Activated CD8-positive, alpha-beta T cell treated with anti-CD3 and anti-CD28 coated beads for 36 hours (primary cell): Measurements from ENCODE around the gene COLEC11. TPM values are rescaled to one million over a fixed set of nuclear protein-coding genes. Genes with fewer than 3 reads are reported as not detected.

ENCODE experiments used
- ATAC-seq: fragments of 200-7000 bp; cut with Tn5 transposase; one replicate; pipeline ENCODE4 v1.10.0; 2021; ENCODE audit warnings: mild to moderate bottlenecking, moderate library complexity
- CTCF ChIA-PET: fragments of 350-600 bp; sonication (Branson Sonifier 250); formaldehyde crosslinking; loops from one replicate; lab custom pipeline; 2021; ENCODE audit warnings: antibody characterized with exemption; lab: Charles Lee
- POLR2A ChIA-PET: fragments of 350-600 bp; sonication (Branson Sonifier 250); formaldehyde crosslinking; loops from one replicate; lab custom pipeline; 2021; ENCODE audit warnings: antibody characterized with exemption; lab: Charles Lee
- DNase-seq: peaks from one replicate; pipeline ENCODE4 v3.0.0-alpha.2; 2020
- H3K27ac Mint-ChIP-seq: one replicate; pipeline ENCODE4 v1.8.0; 2021; ENCODE audit warnings: mild to moderate bottlenecking, mixed read lengths
- H3K27me3 Mint-ChIP-seq: one replicate; pipeline ENCODE4 v1.8.0; 2021; ENCODE audit warnings: mixed read lengths
- H3K36me3 Mint-ChIP-seq: one replicate; pipeline ENCODE4 v1.8.0; 2021; ENCODE audit warnings: low read depth, mixed read lengths
- H3K4me1 Mint-ChIP-seq: one replicate; pipeline ENCODE4 v1.8.0; 2021; ENCODE audit warnings: low read depth, mixed read lengths
- H3K4me3 Mint-ChIP-seq: one replicate; pipeline ENCODE4 v1.8.0; 2021; ENCODE audit warnings: mild to moderate bottlenecking, moderate library complexity, mixed read lengths
- H3K9me3 Mint-ChIP-seq: one replicate; pipeline ENCODE4 v1.8.0; 2021; ENCODE audit warnings: mixed read lengths
- CTCF ChIP-seq: fragments of 200-600 bp; IDR thresholded peaks from one replicate; pipeline ENCODE4 v1.8.0; 2022; ENCODE audit warnings: antibody characterized with exemption, mild to moderate bottlenecking
- intact Hi-C: fragments of 100-400 bp; cut with micrococcal nuclease; formaldehyde crosslinking; loops from one replicate; pipeline ENCODE4 v1.10.0; 2022
- total RNA-seq, 2 experiments: library from RNA; stranded (reverse); gene quantifications; one replicate each; pipeline ENCODE4 v1.2.3, GENCODE V29; 2021

COLEC11 gene
- total RNA-seq, 2 experiments from 2014 or later, result 0.49 TPM; not detected in 1

- Mint-ChIP-seq H3K27ac (no peak overlapping the region), H3K27me3 (peaks cover 4% of the 10 kb centered on the region), H3K4me1 (no peaks in the 10 kb centered on the region), H3K36me3 (no peaks in the 10 kb centered on the region), H3K4me3 (no peak overlapping the region), H3K9me3 (no peaks in the 10 kb centered on the region)
- DNase-seq (no peak), ATAC-seq (no peak)
- ChIA-PET CTCF (no interaction called here), POLR2A (no interaction called here)
- TF ChIP-seq CTCF, result no peak
- intact Hi-C loops, result no loop called here
These were observed 78.2 kb downstream of the COLEC11 start for GRCh38 chr2:3672861-3673678.

GRCh38 chr2:3674066-3674845 lies 79.3 kb downstream of the COLEC11 start:
- ChIA-PET CTCF (interaction anchor here (1.2 kb wide), 1 partner anchor 13 kb away, joined by 4 read pairs; no protein-coding TSS in a partner anchor), POLR2A (no interaction called here)
- no peaks in the 10 kb centered on the region for H3K4me1 Mint-ChIP-seq
- intact Hi-C loops, result no loop called here
- H3K9me3 Mint-ChIP-seq, result no peaks in the 10 kb centered on the region
- H3K27ac Mint-ChIP-seq, result no peak overlapping the region
- ATAC-seq (no peak), DNase-seq (no peak)
- peaks cover 4% of the 10 kb centered on the region for H3K27me3 Mint-ChIP-seq
- no peaks in the 10 kb centered on the region for H3K36me3 Mint-ChIP-seq
- TF ChIP-seq CTCF, result no peak
- no peak overlapping the region for H3K4me3 Mint-ChIP-seq

GRCh38 chr2:3675687-3676086 lies 80.8 kb downstream of the COLEC11 start:
- TF ChIP-seq CTCF, result no peak
- peaks cover 4% of the 10 kb centered on the region for H3K27me3 Mint-ChIP-seq
- H3K27ac Mint-ChIP-seq, result no peak overlapping the region
- ChIA-PET CTCF (no interaction called here), POLR2A (no interaction called here)
- ATAC-seq (no peak), DNase-seq (no peak)
- no peaks in the 10 kb centered on the region for H3K36me3 Mint-ChIP-seq
- H3K4me1 Mint-ChIP-seq, result no peaks in the 10 kb centered on the region
- H3K9me3 Mint-ChIP-seq, result no peaks in the 10 kb centered on the region
- no peak overlapping the region for H3K4me3 Mint-ChIP-seq
- intact Hi-C loops, result no loop called here

- Mint-ChIP-seq H3K9me3 (no peaks in the 10 kb centered on the region), H3K36me3 (no peaks in the 10 kb centered on the region), H3K27me3 (peaks cover 2% of the 10 kb centered on the region), H3K4me3 (no peak overlapping the region), H3K27ac (no peak overlapping the region), H3K4me1 (no peaks in the 10 kb centered on the region)
- no peak for DNase-seq
- ATAC-seq, result no peak
- ChIA-PET POLR2A (no interaction called here), CTCF (no interaction called here)
- intact Hi-C loops, result no loop called here
- no peak for TF ChIP-seq CTCF
These were observed 82.5 kb downstream of the COLEC11 start for GRCh38 chr2:3677436-3677835.

GRCh38 chr2:3678212-3678611 lies 83.3 kb downstream of the COLEC11 start:
- H3K27ac Mint-ChIP-seq, result no peak overlapping the region
- DNase-seq (no peak), ATAC-seq (no peak)
- peaks cover 2% of the 10 kb centered on the region for H3K27me3 Mint-ChIP-seq
- H3K4me1 Mint-ChIP-seq, result no peaks in the 10 kb centered on the region
- TF ChIP-seq CTCF, result no peak
- H3K9me3 Mint-ChIP-seq, result no peaks in the 10 kb centered on the region
- intact Hi-C loops, result no loop called here
- no peak overlapping the region for H3K4me3 Mint-ChIP-seq
- no peaks in the 10 kb centered on the region for H3K36me3 Mint-ChIP-seq
- CTCF ChIA-PET, result no interaction called here
- POLR2A ChIA-PET, result no interaction called here
